ENCODE results near the gene CDYL2.
"Not testable (repeated sequence)": the region's sequence is repeated elsewhere in the genome, so short reads cannot be mapped to it uniquely, and the experiment has no call there.

Gene CDYL2

GRCh38 chr16:80804526-80805383 lies at the start of gene CDYL2:
Gene CDYL2 (minus strand): TSS chr16:80804598. CDS start chr16:80804173, 425 bp downstream.
- peak; percentile 59 for ATAC-seq

GRCh38 chr16:80852261-80852872 lies 48.0 kb upstream of the CDYL2 start:
- ATAC-seq = no peak
- peak; percentile 14 for DNase-seq

More at GRCh38 chr16:80804526-80805383, at the start of gene CDYL2:
- DNase-seq = peak; percentile 53

- no peak for ATAC-seq
- DNase-seq = no peak
Measured at GRCh38 chr16:80851831-80852230, 47.4 kb upstream of the CDYL2 start.

GRCh38 chr16:80850757-80851156 lies 46.4 kb upstream of the CDYL2 start:
- DNase-seq (no peak), ATAC-seq (no peak)

GRCh38 chr16:80848862-80849261 lies 44.5 kb upstream of the CDYL2 start:
- ATAC-seq (no peak), DNase-seq (no peak)

- no peak for DNase-seq
- ATAC-seq = no peak
Measured at GRCh38 chr16:80846680-80847079, 42.3 kb upstream of the CDYL2 start.

- DNase-seq = no peak
- no peak for ATAC-seq
Measured at GRCh38 chr16:80846275-80846674, 41.9 kb upstream of the CDYL2 start.

GRCh38 chr16:80844395-80844794 lies 40.0 kb upstream of the CDYL2 start:
- DNase-seq (no peak), ATAC-seq (no peak)

- ATAC-seq = no peak
- DNase-seq = no peak
Measured at GRCh38 chr16:80841231-80841630, 36.8 kb upstream of the CDYL2 start.

GRCh38 chr16:80837533-80838147 lies 33.2 kb upstream of the CDYL2 start:
- DNase-seq (no peak), ATAC-seq (no peak)

GRCh38 chr16:80836846-80837245 lies 32.4 kb upstream of the CDYL2 start:
- DNase-seq (no peak), ATAC-seq (no peak)

GRCh38 chr16:80836202-80836601 lies 31.8 kb upstream of the CDYL2 start:
- ATAC-seq (no peak), DNase-seq (no peak)

GRCh38 chr16:80831039-80831438 lies 26.6 kb upstream of the CDYL2 start:
- ATAC-seq = no peak

GRCh38 chr16:80828495-80828894 lies 24.1 kb upstream of the CDYL2 start:
- DNase-seq (no peak), ATAC-seq (no peak)

More at GRCh38 chr16:80831039-80831438, 26.6 kb upstream of the CDYL2 start:
- no peak for DNase-seq

- no peak for ATAC-seq
- no peak for DNase-seq
Measured at GRCh38 chr16:80827007-80827406, 22.6 kb upstream of the CDYL2 start.

- no peak for DNase-seq
- ATAC-seq = no peak
Measured at GRCh38 chr16:80825365-80825758, 21.0 kb upstream of the CDYL2 start.

- ATAC-seq (no peak), DNase-seq (peak; percentile 33)
Measured at GRCh38 chr16:80824623-80825364, 20.4 kb upstream of the CDYL2 start.

- no peak for DNase-seq
- ATAC-seq = no peak
Measured at GRCh38 chr16:80819988-80820387, 15.6 kb upstream of the CDYL2 start.

- ATAC-seq = no peak
- DNase-seq = no peak
Measured at GRCh38 chr16:80816356-80816755, 12.0 kb upstream of the CDYL2 start.

- not testable (repeated sequence) for ATAC-seq
Measured at GRCh38 chr16:80815278-80815677, 10.9 kb upstream of the CDYL2 start.

GRCh38 chr16:80812593-80812992 lies 8.2 kb upstream of the CDYL2 start:
- ATAC-seq (no peak), DNase-seq (no peak)

More at GRCh38 chr16:80815278-80815677, 10.9 kb upstream of the CDYL2 start:
- DNase-seq = not testable (repeated sequence)

- ATAC-seq = no peak
Measured at GRCh38 chr16:80809366-80809765, 5.0 kb upstream of the CDYL2 start.

More at GRCh38 chr16:80809366-80809765, 5.0 kb upstream of the CDYL2 start:
- no peak for DNase-seq
